Activated T-helper 1 cell treated with Interleukin-2 at 50 U/mL for 16 hours (primary cell): Measurements from ENCODE around the gene DOCK1.
"Not testable (repeated sequence)": the region's sequence is repeated elsewhere in the genome, so short reads cannot be mapped to it uniquely, and the experiment has no call there.

Source experiments
- DNase-seq: peaks from one replicate; pipeline ENCODE4 v3.0.0-alpha.2; 2020; ENCODE audit warnings: low read depth

Gene DOCK1

GRCh38 chr10:126904818-126905701 is at the start of gene DOCK1:
Gene DOCK1, plus strand, starts transcription at chr10:126905428. Its CDS starts 90 bp downstream, at chr10:126905518.
- no peak for DNase-seq

- no peak for DNase-seq
Observed at GRCh38 chr10:126857178-126857806, 47.9 kb upstream of the DOCK1 start.

- no peak for DNase-seq
Observed at GRCh38 chr10:126867567-126868365, 37.5 kb upstream of the DOCK1 start.

- no peak for DNase-seq
Observed at GRCh38 chr10:126868371-126868770, 36.9 kb upstream of the DOCK1 start.

GRCh38 chr10:126872135-126872534 is 33.1 kb upstream of the DOCK1 start:
- no peak for DNase-seq

GRCh38 chr10:126872768-126873167 is 32.5 kb upstream of the DOCK1 start:
- no peak for DNase-seq

- DNase-seq, result no peak
Observed at GRCh38 chr10:126876456-126876855, 28.8 kb upstream of the DOCK1 start.

- no peak for DNase-seq
Observed at GRCh38 chr10:126877390-126877789, 27.8 kb upstream of the DOCK1 start.

GRCh38 chr10:126878594-126878993 is 26.6 kb upstream of the DOCK1 start:
- DNase-seq, result no peak

GRCh38 chr10:126880926-126881325 is 24.3 kb upstream of the DOCK1 start:
- no peak for DNase-seq

- DNase-seq, result not testable (repeated sequence)
Observed at GRCh38 chr10:126882055-126882454, 23.2 kb upstream of the DOCK1 start.

- not testable (repeated sequence) for DNase-seq
Observed at GRCh38 chr10:126888436-126888835, 16.8 kb upstream of the DOCK1 start.

- no peak for DNase-seq
Observed at GRCh38 chr10:126889421-126889820, 15.8 kb upstream of the DOCK1 start.

- DNase-seq, result not testable (repeated sequence)
Observed at GRCh38 chr10:126890797-126891196, 14.4 kb upstream of the DOCK1 start.

- no peak for DNase-seq
Observed at GRCh38 chr10:126892226-126893175, 12.7 kb upstream of the DOCK1 start.

GRCh38 chr10:126893206-126893605 is 12.0 kb upstream of the DOCK1 start:
- DNase-seq, result no peak

- no peak for DNase-seq
Observed at GRCh38 chr10:126893841-126894240, 11.4 kb upstream of the DOCK1 start.

GRCh38 chr10:126895214-126895781 is 9.9 kb upstream of the DOCK1 start:
- DNase-seq, result no peak

- no peak for DNase-seq
Observed at GRCh38 chr10:126898460-126898859, 6.8 kb upstream of the DOCK1 start.

- not testable (repeated sequence) for DNase-seq
Observed at GRCh38 chr10:126899529-126899928, 5.7 kb upstream of the DOCK1 start.

- DNase-seq, result no peak
Observed at GRCh38 chr10:126902157-126902556, 3.1 kb upstream of the DOCK1 start.
